ENCODE results near the gene STK25.
"Not testable (repeated sequence)": the region's sequence is repeated elsewhere in the genome, so short reads cannot be mapped to it uniquely, and the experiment has no call there.

Gene STK25

GRCh38 chr2:241461693-241462677 is 46.4 kb downstream of the STK25 start:
- no peak overlapping the region for H3K9ac ChIP-seq (ENCODE audit: insufficient read length)
- no peak for TF ChIP-seq POLR2AphosphoS5 (IDR thresholded peaks at IDR 0.05; ENCODE audit: borderline replicate concordance, low read depth, low read length)
- TF ChIP-seq FOXP2 (optimal IDR thresholded peaks at IDR 0.05; ENCODE audit: control extremely low read depth, extremely low read length, insufficient read depth) = no peak
- no peak for TF ChIP-seq EZH2 (IDR thresholded peaks at IDR 0.05)
- no peaks in the 10 kb centered on the region for H3K36me3 ChIP-seq (ENCODE audit: insufficient read depth, low read length)
- no peak for DNase-seq (ENCODE audit: low read depth, low spot score)
- no peaks in the 10 kb centered on the region for H3K9me3 ChIP-seq (ENCODE audit: low read depth, low read length)
- H3K27ac ChIP-seq = no peak overlapping the region
- no peak overlapping the region for H3K4me3 ChIP-seq

- Histone ChIP-seq H3K36me3 (ENCODE audit: insufficient read depth, low read length) (no peaks in the 10 kb centered on the region), H3K4me3 (no peak overlapping the region), H3K9ac (ENCODE audit: insufficient read length) (no peak overlapping the region), H3K27ac (no peak overlapping the region), H3K9me3 (ENCODE audit: low read depth, low read length) (no peaks in the 10 kb centered on the region)
- no peak for DNase-seq (ENCODE audit: low read depth, low spot score)
- TF ChIP-seq FOXP2 (optimal IDR thresholded peaks at IDR 0.05; ENCODE audit: control extremely low read depth, extremely low read length, insufficient read depth) = no peak
- no peak for TF ChIP-seq EZH2 (IDR thresholded peaks at IDR 0.05)
- no peak for TF ChIP-seq POLR2AphosphoS5 (IDR thresholded peaks at IDR 0.05; ENCODE audit: borderline replicate concordance, low read depth, low read length)
Measured at GRCh38 chr2:241460631-241461030, 47.8 kb downstream of the STK25 start.

- Histone ChIP-seq H3K27ac (no peak overlapping the region), H3K9me3 (ENCODE audit: low read depth, low read length) (no peaks in the 10 kb centered on the region), H3K36me3 (ENCODE audit: insufficient read depth, low read length) (no peaks in the 10 kb centered on the region), H3K9ac (ENCODE audit: insufficient read length) (no peak overlapping the region), H3K4me3 (no peak overlapping the region)
- TF ChIP-seq EZH2 (IDR thresholded peaks at IDR 0.05) (no peak), FOXP2 (optimal IDR thresholded peaks at IDR 0.05; ENCODE audit: control extremely low read depth, extremely low read length, insufficient read depth) (no peak), POLR2AphosphoS5 (IDR thresholded peaks at IDR 0.05; ENCODE audit: borderline replicate concordance, low read depth, low read length) (no peak)
- no peak for DNase-seq (ENCODE audit: low read depth, low spot score)
Measured at GRCh38 chr2:241459520-241459919, 48.9 kb downstream of the STK25 start.

GRCh38 chr2:241458687-241459086 is 49.7 kb downstream of the STK25 start:
- Histone ChIP-seq H3K36me3 (ENCODE audit: insufficient read depth, low read length) (no peaks in the 10 kb centered on the region), H3K9ac (ENCODE audit: insufficient read length) (no peak overlapping the region), H3K27ac (no peak overlapping the region), H3K4me3 (no peak overlapping the region), H3K9me3 (ENCODE audit: low read depth, low read length) (no peaks in the 10 kb centered on the region)
- no peak for DNase-seq (ENCODE audit: low read depth, low spot score)
- no peak for TF ChIP-seq FOXP2 (optimal IDR thresholded peaks at IDR 0.05; ENCODE audit: control extremely low read depth, extremely low read length, insufficient read depth)
- no peak for TF ChIP-seq EZH2 (IDR thresholded peaks at IDR 0.05)
- TF ChIP-seq POLR2AphosphoS5 (IDR thresholded peaks at IDR 0.05; ENCODE audit: borderline replicate concordance, low read depth, low read length) = no peak

- Histone ChIP-seq H3K9ac (ENCODE audit: insufficient read length) (no peak overlapping the region), H3K27ac (no peak overlapping the region), H3K9me3 (ENCODE audit: low read depth, low read length) (no peaks in the 10 kb centered on the region), H3K36me3 (ENCODE audit: insufficient read depth, low read length) (no peaks in the 10 kb centered on the region), H3K4me3 (no peak overlapping the region)
- DNase-seq (ENCODE audit: low read depth, low spot score) = no peak
- no peak for TF ChIP-seq EZH2 (IDR thresholded peaks at IDR 0.05)
- TF ChIP-seq FOXP2 (optimal IDR thresholded peaks at IDR 0.05; ENCODE audit: control extremely low read depth, extremely low read length, insufficient read depth) = no peak
- TF ChIP-seq POLR2AphosphoS5 (IDR thresholded peaks at IDR 0.05; ENCODE audit: borderline replicate concordance, low read depth, low read length) = no peak
Measured at GRCh38 chr2:241456546-241456945, 51.8 kb downstream of the STK25 start.

- DNase-seq (ENCODE audit: low read depth, low spot score) = no peak
- H3K4me3 ChIP-seq = no peak overlapping the region
- H3K36me3 ChIP-seq (ENCODE audit: insufficient read depth, low read length) = no peaks in the 10 kb centered on the region
- H3K9ac ChIP-seq (ENCODE audit: insufficient read length) = no peak overlapping the region
- TF ChIP-seq FOXP2 (optimal IDR thresholded peaks at IDR 0.05; ENCODE audit: control extremely low read depth, extremely low read length, insufficient read depth) = no peak
- TF ChIP-seq EZH2 (IDR thresholded peaks at IDR 0.05) = no peak
- TF ChIP-seq POLR2AphosphoS5 (IDR thresholded peaks at IDR 0.05; ENCODE audit: borderline replicate concordance, low read depth, low read length) = no peak
- no peaks in the 10 kb centered on the region for H3K9me3 ChIP-seq (ENCODE audit: low read depth, low read length)
- H3K27ac ChIP-seq = no peak overlapping the region
Measured at GRCh38 chr2:241454837-241455485, 53.4 kb downstream of the STK25 start.

GRCh38 chr2:241453919-241454318 is 54.5 kb downstream of the STK25 start:
- not testable (repeated sequence) for H3K9me3 ChIP-seq (ENCODE audit: low read depth, low read length); DNase-seq (ENCODE audit: low read depth, low spot score); H3K36me3 ChIP-seq (ENCODE audit: insufficient read depth, low read length); H3K27ac ChIP-seq; H3K9ac ChIP-seq (ENCODE audit: insufficient read length); H3K4me3 ChIP-seq

- no peaks in the 10 kb centered on the region for H3K9me3 ChIP-seq (ENCODE audit: low read depth, low read length)
- no peak overlapping the region for H3K27ac ChIP-seq
- H3K9ac ChIP-seq (ENCODE audit: insufficient read length) = no peak overlapping the region
- no peak for DNase-seq (ENCODE audit: low read depth, low spot score)
- H3K4me3 ChIP-seq = no peak overlapping the region
- TF ChIP-seq EZH2 (IDR thresholded peaks at IDR 0.05) = no peak
- TF ChIP-seq FOXP2 (optimal IDR thresholded peaks at IDR 0.05; ENCODE audit: control extremely low read depth, extremely low read length, insufficient read depth) = no peak
- no peak for TF ChIP-seq POLR2AphosphoS5 (IDR thresholded peaks at IDR 0.05; ENCODE audit: borderline replicate concordance, low read depth, low read length)
- no peaks in the 10 kb centered on the region for H3K36me3 ChIP-seq (ENCODE audit: insufficient read depth, low read length)
Measured at GRCh38 chr2:241451840-241452506, 56.4 kb downstream of the STK25 start.

- not testable (repeated sequence) for DNase-seq (ENCODE audit: low read depth, low spot score); H3K4me3 ChIP-seq; H3K9ac ChIP-seq (ENCODE audit: insufficient read length); H3K27ac ChIP-seq; H3K36me3 ChIP-seq (ENCODE audit: insufficient read depth, low read length); H3K9me3 ChIP-seq (ENCODE audit: low read depth, low read length)
Measured at GRCh38 chr2:241450092-241450491, 58.3 kb downstream of the STK25 start.
